ENCODE measurements around the gene MSI2. TPM values are rescaled to one million over a fixed set of nuclear protein-coding genes. Genes with fewer than 3 reads are reported as not detected.

Gene MSI2
- total and polyA plus RNA-seq, 2 donors (not counting 3 experiments of a cell fraction or from before 2014, with no cell fraction given): 20.9 to 59.3 TPM

GRCh38 chr17:57625511-57625910, 369.2 kb downstream of the MSI2 start:
- H4K20me1 ChIP-seq (replicated peaks; ENCODE audit: control insufficient read depth, extremely low read depth, insufficient read depth, low read length): no peaks in the 10 kb centered on the region
- POLR2A ChIA-PET: no interaction called here
- no peaks in the 10 kb centered on the region for H3K79me2 ChIP-seq (ENCODE audit: control insufficient read depth, insufficient read depth, low read length)
- DNase-seq (ENCODE audit: low read depth, low spot score) (no peak), FAIRE-seq (no peak)
- no peak overlapping the region for H3K27ac ChIP-seq (ENCODE audit: insufficient read depth, low read depth, low read length)
- dilution Hi-C loops (cut with MboI; ENCODE audit: extremely low pct_ligation_motif_present, low sequenced_read_pairs) (no loop called here), intact Hi-C loops (cut with micrococcal nuclease) (no loop called here)
- no peaks in the 10 kb centered on the region for H3K27me3 ChIP-seq (ENCODE audit: control insufficient read depth in 2 of 2, insufficient read depth in 2 of 2, low read length in 2 of 2)
- peaks cover 13% of the 10 kb centered on the region for H3K4me1 ChIP-seq (ENCODE audit: control insufficient read depth, extremely low read depth, insufficient read depth, low read length)
- H3K9ac ChIP-seq (replicated peaks; ENCODE audit: extremely low read depth, insufficient read depth, low read length): no peak overlapping the region
- no peak overlapping the region for H3K4me2 ChIP-seq (ENCODE audit: insufficient read depth, low read length)
- TF ChIP-seq JUN (IDR thresholded peaks at IDR 0.05; ENCODE audit: borderline replicate concordance, insufficient read depth, insufficient read length, low read depth) (no peak), CTCF (IDR thresholded peaks at IDR 0.05; ENCODE audit: extremely low read depth in 1 of 2, insufficient read depth in 1 of 2, low read depth in 1 of 2, low read length in 2 of 2) (no peak), FOS (IDR thresholded peaks at IDR 0.05; ENCODE audit: borderline replicate concordance, insufficient read depth, low read length) (no peak), GATA2 (IDR thresholded peaks at IDR 0.05; ENCODE audit: insufficient read depth, insufficient read length, low read depth, low read length) (no peak), EZH2 (IDR thresholded peaks at IDR 0.05; ENCODE audit: borderline replicate concordance, low read depth, low read length, severe bottlenecking) (no peak), MYC (IDR thresholded peaks at IDR 0.05; ENCODE audit: low read depth, low read length) (no peak), POLR2A (IDR thresholded peaks at IDR 0.05; ENCODE audit: low read depth, low read length) (no peak), POLR2AphosphoS5 (IDR thresholded peaks at IDR 0.05; ENCODE audit: insufficient read depth, low read depth, low read length) (no peak)
- H2AFZ ChIP-seq (ENCODE audit: low read depth, low read length): no peak overlapping the region
- CTCF ChIA-PET: interaction anchor here (0.8 kb wide), 1 partner anchor 383 kb away, joined by 3 read pairs; no protein-coding TSS in a partner anchor
- H3K4me3 ChIP-seq (replicated peaks in 1 of 3; ENCODE audit: insufficient read depth in 1 of 3, low read depth in 1 of 3, low read length in 3 of 3): no peak overlapping the region
- BruUV-seq (replicated peaks): no TSS peak
- H3K9me3 ChIP-seq (replicated peaks; ENCODE audit: control insufficient read depth, insufficient read depth, low read length): no peaks in the 10 kb centered on the region
- no peaks in the 10 kb centered on the region for H3K9me1 ChIP-seq (replicated peaks; ENCODE audit: control insufficient read depth, extremely low read depth, insufficient read depth, low read length)
- no peaks in the 10 kb centered on the region for H3K36me3 ChIP-seq (ENCODE audit: control insufficient read depth in 2 of 2, extremely low read depth in 1 of 2, insufficient read depth in 2 of 2, low read length in 2 of 2)

Measured in endothelial cell of umbilical vein (primary cell).